ENCODE results near the gene OBP2B.

DNA sequence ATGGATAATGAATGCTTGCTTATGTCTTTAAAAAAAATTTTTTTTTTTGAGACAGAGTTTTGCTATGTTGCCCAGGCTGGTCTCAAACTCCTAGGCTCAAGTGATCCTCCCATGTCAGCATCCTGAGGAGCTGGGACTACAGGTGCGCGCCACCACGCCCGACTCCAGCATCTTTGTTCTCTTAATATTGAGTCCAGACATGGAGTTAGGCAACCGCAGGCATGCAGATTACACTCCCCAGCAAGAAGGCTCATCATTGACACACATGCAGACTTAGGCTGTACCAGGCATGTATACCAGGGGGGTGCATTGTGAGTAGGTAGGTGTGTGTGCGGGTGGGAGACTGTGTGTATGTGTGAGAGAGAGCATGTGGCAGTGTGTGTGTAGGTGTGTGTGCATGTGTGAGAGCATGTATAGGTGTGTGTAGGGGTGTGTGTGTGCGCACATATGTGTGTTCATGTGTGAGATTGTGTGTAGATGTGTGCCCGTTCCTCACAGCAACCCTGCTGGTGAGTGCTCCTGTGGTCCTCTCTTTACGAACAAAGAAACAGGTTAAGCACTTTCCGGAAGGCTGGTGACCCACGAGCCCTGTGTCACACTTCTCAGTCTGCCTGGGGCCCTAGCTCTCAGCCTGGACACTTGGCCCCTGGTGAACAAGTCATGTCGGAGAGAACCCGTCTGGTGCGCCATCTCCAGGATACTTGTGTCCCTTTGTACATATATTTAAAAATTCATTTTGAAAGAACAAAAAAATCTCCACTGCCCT, 6.2 kb downstream of the OBP2B start:
- TF ChIP-seq POLR2AphosphoS5 (IDR thresholded peaks at IDR 0.05; ENCODE audit: low read depth), result no peak
- TF ChIP-seq CTCF (conservative IDR thresholded peaks at IDR 0.05; ENCODE audit: low read depth in 2 of 2), result no peak
- no peak for TF ChIP-seq REST (IDR thresholded peaks at IDR 0.05; ENCODE audit: unreplicated experiment)

Data from GM23338 (cell line).